ENCODE measurements around the gene TBC1D22A. TPM values are rescaled to one million over a fixed set of nuclear protein-coding genes. Genes with fewer than 3 reads are reported as not detected.

Gene TBC1D22A
- total and polyA plus RNA-seq, 8 donors: 13.3 to 53.1 (median 21.5) TPM

DNA sequence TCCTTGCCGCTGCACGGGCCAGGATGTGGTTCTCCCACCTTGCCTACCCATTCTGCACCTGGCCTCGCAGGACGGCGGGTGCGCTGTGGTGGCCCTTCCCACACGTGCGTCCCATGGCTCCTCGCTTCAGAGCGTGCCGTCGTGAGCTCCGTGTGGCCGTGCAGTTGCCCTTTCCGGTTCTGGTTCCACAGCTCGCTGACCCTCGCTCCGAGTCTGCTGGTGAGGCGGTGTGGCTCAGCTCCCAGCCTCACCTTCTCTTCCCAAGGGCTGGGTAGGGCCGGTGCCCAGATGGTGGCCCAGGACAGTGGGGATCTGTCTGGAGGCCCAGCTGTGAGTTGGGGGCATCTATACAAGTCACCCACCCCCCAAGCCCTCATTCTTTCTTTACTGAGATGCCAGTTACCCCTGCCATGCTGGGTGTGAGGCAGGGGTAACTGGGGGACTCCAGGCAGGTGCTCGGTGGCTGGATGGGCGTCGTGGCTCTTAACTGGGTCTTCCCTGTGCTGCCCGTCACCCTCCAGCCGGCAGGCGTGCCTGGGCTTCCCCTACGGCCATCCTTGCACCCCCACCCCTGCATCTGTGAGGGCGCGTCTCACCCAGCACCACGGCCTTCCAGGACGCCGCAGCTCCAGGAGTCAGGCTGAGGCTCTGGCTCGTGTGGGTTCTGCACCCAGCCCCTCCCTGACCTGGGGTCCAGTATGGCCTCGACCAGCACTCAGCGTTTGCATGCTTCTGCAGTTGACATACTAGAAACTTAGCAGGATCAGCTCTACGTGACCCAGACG is 395.2 kb downstream of the TBC1D22A start:
- no peaks in the 10 kb centered on the region for H3K9me3 ChIP-seq
- no peaks in the 10 kb centered on the region for H3K27me3 ChIP-seq
- WGBS, 5 donors: 91 to 94% (median 93%) methylated on average over 32 to 37 of the region's 37 CpGs
- no peak for DNase-seq
- peaks cover 0 to 26% (median 12%) of the 10 kb centered on the region in 4 donors for H3K36me3 ChIP-seq
- H3K4me3 ChIP-seq: no peak overlapping the region
- TF ChIP-seq EP300 (IDR thresholded peaks at IDR 0.05): no peak
- H3K27ac ChIP-seq: no peak overlapping the region
- intact Hi-C loops (cut with DNase I; ENCODE audit: low total_unique reads): no loop called here
- H3K4me1 ChIP-seq: peaks cover 6 to 15% (median 6%) of the 10 kb centered on the region in 4 donors

DNA sequence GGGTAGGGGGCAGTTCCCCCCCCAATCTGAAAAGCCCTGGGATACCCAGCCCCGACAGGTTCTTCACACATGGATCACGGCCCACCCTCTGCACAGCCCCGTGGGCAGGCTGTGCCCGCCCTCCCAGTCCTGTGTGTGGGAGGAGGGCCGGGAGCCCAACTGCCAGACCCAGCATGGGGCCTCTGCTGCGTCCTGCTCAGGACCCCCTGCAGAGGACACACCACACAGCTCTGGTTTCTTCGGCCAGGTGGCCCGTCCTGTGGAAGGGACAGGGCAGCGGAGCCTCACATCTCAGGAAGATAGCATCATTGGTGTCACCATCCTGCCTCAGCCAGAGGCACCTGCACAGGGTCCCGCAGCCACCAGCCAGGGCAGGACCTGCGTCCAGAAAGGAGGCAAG is 396.0 kb downstream of the TBC1D22A start:
- H3K27ac ChIP-seq: no peak overlapping the region
- no peak for DNase-seq
- peaks cover 0 to 26% (median 14%) of the 10 kb centered on the region in 4 donors for H3K36me3 ChIP-seq
- intact Hi-C loops (cut with DNase I; ENCODE audit: low total_unique reads): no loop called here
- H3K9me3 ChIP-seq: no peaks in the 10 kb centered on the region
- no peak overlapping the region for H3K4me3 ChIP-seq
- peaks cover 6 to 15% (median 6%) of the 10 kb centered on the region in 4 donors for H3K4me1 ChIP-seq
- TF ChIP-seq, protein P1, sequence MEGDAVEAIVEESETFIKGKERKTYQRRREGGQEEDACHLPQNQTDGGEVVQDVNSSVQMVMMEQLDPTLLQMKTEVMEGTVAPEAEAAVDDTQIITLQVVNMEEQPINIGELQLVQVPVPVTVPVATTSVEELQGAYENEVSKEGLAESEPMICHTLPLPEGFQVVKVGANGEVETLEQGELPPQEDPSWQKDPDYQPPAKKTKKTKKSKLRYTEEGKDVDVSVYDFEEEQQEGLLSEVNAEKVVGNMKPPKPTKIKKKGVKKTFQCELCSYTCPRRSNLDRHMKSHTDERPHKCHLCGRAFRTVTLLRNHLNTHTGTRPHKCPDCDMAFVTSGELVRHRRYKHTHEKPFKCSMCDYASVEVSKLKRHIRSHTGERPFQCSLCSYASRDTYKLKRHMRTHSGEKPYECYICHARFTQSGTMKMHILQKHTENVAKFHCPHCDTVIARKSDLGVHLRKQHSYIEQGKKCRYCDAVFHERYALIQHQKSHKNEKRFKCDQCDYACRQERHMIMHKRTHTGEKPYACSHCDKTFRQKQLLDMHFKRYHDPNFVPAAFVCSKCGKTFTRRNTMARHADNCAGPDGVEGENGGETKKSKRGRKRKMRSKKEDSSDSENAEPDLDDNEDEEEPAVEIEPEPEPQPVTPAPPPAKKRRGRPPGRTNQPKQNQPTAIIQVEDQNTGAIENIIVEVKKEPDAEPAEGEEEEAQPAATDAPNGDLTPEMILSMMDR (IDR thresholded peaks at IDR 0.05): no peak
- TF ChIP-seq POLR2A (IDR thresholded peaks at IDR 0.05) (no peak), POLR2AphosphoS5 (IDR thresholded peaks at IDR 0.05) (no peak), EP300 (IDR thresholded peaks at IDR 0.05) (no peak)
- WGBS, 5 donors: 84 to 95% (median 91%) methylated on average over 11 of the region's 11 CpGs
- H3K27me3 ChIP-seq: no peaks in the 10 kb centered on the region

DNA sequence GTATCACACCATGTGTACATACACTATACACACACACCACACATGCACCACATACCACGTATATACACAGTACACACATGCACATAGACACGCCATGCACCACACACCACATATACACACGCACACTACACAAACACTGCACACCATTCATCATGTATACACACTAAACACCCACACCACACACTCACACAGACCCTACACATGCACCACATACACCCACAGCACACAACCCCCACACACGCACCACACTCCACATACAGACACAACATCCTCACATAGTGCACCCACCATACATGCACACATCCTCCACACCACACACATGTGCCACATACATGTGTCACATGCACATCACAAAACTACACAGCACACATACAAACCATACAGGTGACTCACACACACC is 397.1 kb downstream of the TBC1D22A start:
- TF ChIP-seq EP300 (IDR thresholded peaks at IDR 0.05) (no peak), POLR2AphosphoS5 (IDR thresholded peaks at IDR 0.05) (no peak), POLR2A (IDR thresholded peaks at IDR 0.05) (no peak)
- TF ChIP-seq, protein P1 (IDR thresholded peaks at IDR 0.05): no peak
- H3K27me3 ChIP-seq: no peaks in the 10 kb centered on the region
- peaks cover 0 to 6% (median under 1%) of the 10 kb centered on the region in 4 donors for H3K4me1 ChIP-seq
- intact Hi-C loops (cut with DNase I; ENCODE audit: low total_unique reads): no loop called here
- 94 to 99% (median 99%) methylated on average over 4 of the region's 4 CpGs for WGBS, 5 donors
- H3K27ac ChIP-seq: no peak overlapping the region
- H3K36me3 ChIP-seq: peaks cover 0 to 30% (median 20%) of the 10 kb centered on the region in 4 donors
- no peak for DNase-seq
- no peaks in the 10 kb centered on the region for H3K9me3 ChIP-seq
- H3K4me3 ChIP-seq: no peak overlapping the region

DNA sequence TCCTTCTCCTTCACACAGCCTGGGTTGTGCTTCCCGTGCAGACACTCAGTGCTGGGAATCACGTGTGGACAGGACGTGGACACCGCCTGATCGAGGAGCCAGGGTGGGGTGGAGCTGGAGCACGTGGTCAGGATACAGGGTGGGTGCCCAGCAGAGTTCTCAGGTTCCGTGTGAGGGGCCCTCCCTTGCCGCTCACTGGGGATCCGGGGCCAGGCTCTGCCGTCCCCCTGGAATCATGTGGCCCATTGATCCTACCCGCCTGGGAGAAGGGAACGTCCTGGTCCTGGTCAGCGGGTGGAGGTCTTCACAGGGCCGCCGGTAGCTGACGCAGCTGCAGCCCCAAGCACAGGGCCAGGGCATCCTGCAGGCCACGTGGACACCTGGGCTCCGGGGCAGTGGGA is 397.7 kb downstream of the TBC1D22A start:
- 95 to 98% (median 96%) methylated on average over 11 to 18 of the region's 18 CpGs for WGBS, 5 donors
- TF ChIP-seq POLR2AphosphoS5 (IDR thresholded peaks at IDR 0.05): no peak
- TF ChIP-seq, protein P1 (IDR thresholded peaks at IDR 0.05): no peak
- TF ChIP-seq POLR2A (IDR thresholded peaks at IDR 0.05): no peak
- no peak for TF ChIP-seq EP300 (IDR thresholded peaks at IDR 0.05)

More for the DNA sequence above, 397.7 kb downstream of the TBC1D22A start:
- H3K9me3 ChIP-seq: no peaks in the 10 kb centered on the region
- H3K27me3 ChIP-seq: no peaks in the 10 kb centered on the region
- DNase-seq: no peak
- intact Hi-C loops (cut with DNase I; ENCODE audit: low total_unique reads): no loop called here
- H3K36me3 ChIP-seq: peaks cover 0 to 30% (median 22%) of the 10 kb centered on the region in 4 donors
- H3K27ac ChIP-seq: no peak overlapping the region
- peaks cover 0 to 2% (median 0%) of the 10 kb centered on the region in 4 donors for H3K4me1 ChIP-seq
- no peak overlapping the region for H3K4me3 ChIP-seq
